Activated T-cell treated with anti-CD3 and anti-CD28 coated beads for 24 hours (primary cell): Measurements from ENCODE around the gene MID1.
"Not testable (repeated sequence)": the region's sequence is repeated elsewhere in the genome, so short reads cannot be mapped to it uniquely, and the experiment has no call there.

Experiments used
- DNase-seq: peaks from one replicate; pipeline ENCODE4 v3.0.0-alpha.2; 2020; ENCODE audit warnings: low read depth

Gene MID1

GRCh38 chrX:10617186-10617998 is 3.0 kb downstream of the MID1 start:
- DNase-seq: no peak

GRCh38 chrX:10615931-10616774 is 4.2 kb downstream of the MID1 start:
- no peak for DNase-seq

- DNase-seq: no peak
Observed at GRCh38 chrX:10612215-10612614, 8.2 kb downstream of the MID1 start.

- DNase-seq: no peak
Observed at GRCh38 chrX:10611441-10612090, 8.8 kb downstream of the MID1 start.

- no peak for DNase-seq
Observed at GRCh38 chrX:10608099-10608498, 12.3 kb downstream of the MID1 start.

GRCh38 chrX:10607233-10607632 is 13.2 kb downstream of the MID1 start:
- no peak for DNase-seq

- no peak for DNase-seq
Observed at GRCh38 chrX:10603612-10604011, 16.8 kb downstream of the MID1 start.

GRCh38 chrX:10602646-10603045 is 17.7 kb downstream of the MID1 start:
- no peak for DNase-seq

GRCh38 chrX:10600479-10600878 is 19.9 kb downstream of the MID1 start:
- no peak for DNase-seq

- no peak for DNase-seq
Observed at GRCh38 chrX:10598540-10598939, 21.8 kb downstream of the MID1 start.

GRCh38 chrX:10597871-10598270 is 22.5 kb downstream of the MID1 start:
- no peak for DNase-seq

- DNase-seq: no peak
Observed at GRCh38 chrX:10591363-10592335, 28.7 kb downstream of the MID1 start.

GRCh38 chrX:10589787-10590186 is 30.6 kb downstream of the MID1 start:
- DNase-seq: not testable (repeated sequence)

- no peak for DNase-seq
Observed at GRCh38 chrX:10589098-10589497, 31.3 kb downstream of the MID1 start.

- DNase-seq: not testable (repeated sequence)
Observed at GRCh38 chrX:10584882-10585281, 35.5 kb downstream of the MID1 start.

- DNase-seq: no peak
Observed at GRCh38 chrX:10582945-10583344, 37.4 kb downstream of the MID1 start.

- no peak for DNase-seq
Observed at GRCh38 chrX:10582215-10582733, 38.1 kb downstream of the MID1 start.

GRCh38 chrX:10579112-10580011 is 41.0 kb downstream of the MID1 start:
- no peak for DNase-seq

- no peak for DNase-seq
Observed at GRCh38 chrX:10578527-10578926, 41.9 kb downstream of the MID1 start.

- DNase-seq: no peak
Observed at GRCh38 chrX:10577853-10578252, 42.5 kb downstream of the MID1 start.
